Measurements from ENCODE around the gene TRAPPC10.

Gene TRAPPC10

GRCh38 chr21:44002511-44002910, 9.6 kb upstream of the TRAPPC10 start:
- DNase-seq (ENCODE audit: low read depth in 2 of 2) = no peak

GRCh38 chr21:44003307-44003966, 8.7 kb upstream of the TRAPPC10 start:
- no peak for DNase-seq (ENCODE audit: low read depth in 2 of 2)

- DNase-seq (ENCODE audit: low read depth in 2 of 2) = no peak
These were observed 7.0 kb upstream of the TRAPPC10 start for GRCh38 chr21:44005071-44005470.

GRCh38 chr21:44005593-44005992, 6.5 kb upstream of the TRAPPC10 start:
- DNase-seq (ENCODE audit: low read depth in 2 of 2) = no peak

GRCh38 chr21:44006017-44006619, 6.0 kb upstream of the TRAPPC10 start:
- DNase-seq (ENCODE audit: low read depth in 2 of 2) = no peak

- no peak for DNase-seq (ENCODE audit: low read depth in 2 of 2)
These were observed 5.5 kb upstream of the TRAPPC10 start for GRCh38 chr21:44006656-44007055.

GRCh38 chr21:44010429-44010828, 1.7 kb upstream of the TRAPPC10 start:
- no peak for DNase-seq (ENCODE audit: low read depth in 2 of 2)

GRCh38 chr21:44011123-44011522, 986 bp upstream of the TRAPPC10 start:
- DNase-seq (ENCODE audit: low read depth in 2 of 2) = no peak

- peak; percentile 65 to 79 for DNase-seq (ENCODE audit: low read depth in 2 of 2)
These were observed 618 bp downstream of the TRAPPC10 start for GRCh38 chr21:44012474-44013379.

GRCh38 chr21:44013380-44014088, 1.4 kb downstream of the TRAPPC10 start:
- DNase-seq (ENCODE audit: low read depth in 2 of 2) = peak in 1 of 2 donors; percentile 17

GRCh38 chr21:44017601-44018000, 5.5 kb downstream of the TRAPPC10 start:
- no peak for DNase-seq (ENCODE audit: low read depth in 2 of 2)

- DNase-seq (ENCODE audit: low read depth in 2 of 2) = no peak
These were observed 6.0 kb downstream of the TRAPPC10 start for GRCh38 chr21:44018127-44018526.

- DNase-seq (ENCODE audit: low read depth in 2 of 2) = no peak
These were observed 6.9 kb downstream of the TRAPPC10 start for GRCh38 chr21:44018813-44019567.

- DNase-seq (ENCODE audit: low read depth in 2 of 2) = no peak
These were observed 7.5 kb downstream of the TRAPPC10 start for GRCh38 chr21:44019568-44019958.

- no peak for DNase-seq (ENCODE audit: low read depth in 2 of 2)
These were observed 8.4 kb downstream of the TRAPPC10 start for GRCh38 chr21:44020551-44020950.

GRCh38 chr21:44021064-44021463, 9.0 kb downstream of the TRAPPC10 start:
- DNase-seq (ENCODE audit: low read depth in 2 of 2) = no peak

- DNase-seq (ENCODE audit: low read depth in 2 of 2) = no peak
These were observed 12.1 kb downstream of the TRAPPC10 start for GRCh38 chr21:44024257-44024656.

- no peak for DNase-seq (ENCODE audit: low read depth in 2 of 2)
These were observed 12.8 kb downstream of the TRAPPC10 start for GRCh38 chr21:44024887-44025353.

GRCh38 chr21:44027607-44028286, 15.6 kb downstream of the TRAPPC10 start:
- DNase-seq (ENCODE audit: low read depth in 2 of 2) = no peak

- no peak for DNase-seq (ENCODE audit: low read depth in 2 of 2)
These were observed 16.2 kb downstream of the TRAPPC10 start for GRCh38 chr21:44028287-44028659.
